NCI-H1417 (cell line): ENCODE data around the gene SERPINB6.
"Not testable (repeated sequence)": the region's sequence is repeated elsewhere in the genome, so short reads cannot be mapped to it uniquely, and the experiment has no call there.

Experiments used
- DNase-seq, 3 experiments: peaks; one replicate each; lab custom pipeline; 2025; lab: John Stamatoyannopoulos, UW

Gene SERPINB6

GRCh38 chr6:2971420-2972218 is at the start of gene SERPINB6:
Gene SERPINB6, minus strand, starts transcription at chr6:2971567. Its CDS starts 12,235 bp downstream, at chr6:2959332.
- peak in 2 of 3 experiments; percentile 68 to 75 for DNase-seq

GRCh38 chr6:3019749-3020320 is 48.5 kb upstream of the SERPINB6 start:
- no peak for DNase-seq

DNA sequence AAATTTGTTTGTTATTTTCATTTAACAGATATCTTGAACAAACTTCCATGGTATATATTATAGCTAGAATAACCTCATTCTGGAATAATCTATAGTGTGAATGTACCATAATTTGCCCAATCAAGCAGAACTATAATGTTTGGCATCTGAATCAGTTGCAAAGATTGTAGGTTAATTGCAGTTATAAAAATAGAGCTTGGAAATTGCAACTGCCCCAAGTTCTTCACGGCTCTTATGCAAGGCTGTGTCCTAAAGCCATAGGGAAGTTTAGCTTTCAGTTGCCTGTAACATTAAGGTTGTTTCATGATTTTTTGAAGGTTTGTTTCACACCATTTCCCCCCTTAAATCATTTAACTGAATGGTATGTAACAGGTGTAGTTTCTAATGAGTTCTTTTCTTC is 47.7 kb upstream of the SERPINB6 start:
- DNase-seq, result no peak

DNA sequence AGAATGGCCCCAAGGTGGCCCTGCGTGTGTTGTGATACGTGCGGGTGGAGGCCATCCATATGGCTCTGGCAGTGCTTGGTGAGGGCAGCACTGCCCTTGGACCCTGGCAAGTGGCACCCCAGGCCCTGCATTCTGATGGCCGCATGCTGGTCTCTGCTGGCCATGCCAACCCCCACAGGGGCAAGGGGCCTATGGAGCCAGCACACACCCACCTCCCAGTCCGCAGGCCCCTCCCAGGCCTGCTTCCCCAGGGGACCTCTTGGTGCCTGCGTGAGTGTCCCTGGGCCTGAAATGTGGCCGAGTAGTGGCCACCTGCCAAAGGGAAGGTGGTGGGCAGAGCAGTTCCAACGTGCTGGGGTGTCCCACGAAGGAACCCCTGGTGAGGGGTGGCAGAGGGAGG is 45.9 kb upstream of the SERPINB6 start:
- DNase-seq, result no peak

DNA sequence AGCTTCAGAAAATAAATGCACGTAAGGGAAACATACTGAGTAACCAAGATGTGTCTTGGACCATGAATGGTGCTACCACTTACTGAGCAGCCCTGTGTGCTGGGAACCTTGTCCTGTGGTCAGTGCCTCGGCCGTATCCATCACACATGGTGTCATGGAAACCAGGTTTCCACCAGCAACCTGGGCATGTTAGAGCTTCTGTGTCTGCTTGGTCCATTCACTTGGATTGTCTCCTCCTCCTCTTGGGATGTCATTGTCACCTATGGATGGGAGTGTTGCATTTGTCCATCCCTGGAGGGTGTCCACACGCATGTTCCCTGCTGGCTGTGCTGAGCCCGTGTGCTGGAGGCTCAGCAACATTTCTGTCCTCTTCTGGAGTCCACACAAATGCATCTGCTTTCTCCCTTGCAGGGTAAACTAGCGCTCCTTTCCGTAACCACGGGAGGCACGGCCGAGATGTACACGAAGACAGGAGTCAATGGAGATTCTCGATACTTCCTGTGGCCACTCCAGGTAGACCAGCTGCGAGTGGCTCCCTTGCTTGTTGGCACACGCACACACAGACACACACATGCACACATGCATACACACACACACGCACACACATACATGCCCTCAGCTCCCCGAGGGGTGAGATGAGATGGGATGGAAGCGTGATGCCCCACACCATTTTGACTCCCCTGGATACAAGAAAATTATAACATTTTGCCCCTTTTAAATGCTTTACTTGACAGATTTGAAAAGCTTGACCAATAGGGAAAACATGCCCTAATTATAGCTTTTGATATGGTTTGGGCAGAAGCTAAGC is 45.3 kb upstream of the SERPINB6 start:
- no peak for DNase-seq

DNA sequence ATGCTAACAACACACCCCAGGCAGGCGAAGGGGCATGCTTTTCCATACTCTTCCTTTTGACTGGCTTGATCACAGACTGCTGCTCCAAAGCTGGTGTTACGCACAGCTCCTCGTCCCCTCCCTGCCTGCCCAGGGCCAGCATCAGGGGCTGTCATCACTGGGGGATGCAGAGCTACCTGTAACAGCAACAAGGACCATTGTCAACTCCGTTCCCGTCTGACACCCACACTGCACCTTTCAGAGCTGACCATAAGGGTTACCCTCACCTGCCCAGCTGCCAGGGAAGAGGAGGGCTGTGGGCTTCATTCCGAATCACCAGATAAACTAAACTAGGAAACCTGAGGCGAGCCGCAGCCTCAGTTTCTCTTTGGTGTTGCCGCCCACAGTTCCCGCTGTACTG is 43.8 kb upstream of the SERPINB6 start:
- no peak for DNase-seq

- no peak for DNase-seq
These were observed 43.3 kb upstream of the SERPINB6 start for GRCh38 chr6:3014675-3015066.

- DNase-seq, result no peak
These were observed 42.7 kb upstream of the SERPINB6 start for GRCh38 chr6:3013901-3014674.

DNA sequence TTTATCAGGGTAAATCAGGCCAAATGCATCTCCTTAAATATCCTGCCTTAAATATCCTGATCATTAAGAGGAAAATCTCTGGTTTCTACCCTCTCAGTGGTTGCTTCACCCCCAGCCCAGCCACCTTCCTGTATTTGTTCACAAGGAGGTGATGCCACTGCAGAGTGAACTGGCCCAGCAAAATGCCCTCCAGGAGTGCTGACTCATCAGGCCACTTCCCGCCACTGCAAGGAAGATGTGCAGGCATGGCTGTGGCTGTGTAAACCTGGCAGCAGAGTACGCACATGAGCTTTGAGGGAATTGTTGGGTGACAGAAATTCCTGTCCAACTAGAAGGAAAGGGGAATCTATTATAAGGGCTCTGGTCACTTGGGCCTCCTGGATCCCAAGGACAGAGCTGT is 42.1 kb upstream of the SERPINB6 start:
- no peak for DNase-seq

DNA sequence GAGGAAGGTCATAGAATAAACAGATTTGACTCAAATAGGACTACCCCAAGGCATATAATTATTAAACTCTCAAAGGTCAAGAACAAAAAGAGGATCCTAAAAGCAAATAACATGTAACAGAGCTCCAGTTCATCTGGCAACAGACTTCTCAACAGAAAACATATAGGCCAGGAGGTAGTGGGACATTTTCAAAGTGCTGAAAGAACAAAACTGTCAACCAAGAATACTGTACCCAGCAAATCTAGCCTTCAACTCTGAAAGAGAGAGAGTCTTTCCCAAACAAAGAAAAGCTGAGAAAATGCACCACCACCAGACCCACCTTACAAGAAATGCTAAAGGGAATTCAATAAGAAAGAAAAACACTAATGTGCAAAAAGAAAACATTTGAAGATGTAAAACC is 40.2 kb upstream of the SERPINB6 start:
- DNase-seq, result peak in 1 of 3 experiments; percentile 2

GRCh38 chr6:3011158-3011557 is 39.8 kb upstream of the SERPINB6 start:
- DNase-seq, result no peak

DNA sequence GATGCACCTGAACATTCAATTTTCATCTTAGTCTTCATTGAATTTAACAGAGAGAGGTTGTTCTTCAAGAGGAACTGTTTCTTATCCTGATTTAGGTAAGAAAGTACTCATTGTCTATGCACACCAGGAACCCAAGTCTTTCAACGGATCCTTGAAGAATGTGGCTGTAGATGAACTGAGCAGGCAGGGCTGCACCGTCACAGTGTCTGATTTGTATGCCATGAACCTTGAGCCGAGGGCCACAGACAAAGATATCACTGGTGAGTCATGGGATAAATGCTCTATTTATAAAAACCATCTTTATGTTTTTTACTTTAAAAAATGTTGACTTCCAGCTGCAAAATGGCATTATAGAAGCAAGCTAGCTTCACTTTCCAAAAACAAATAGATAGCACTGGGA is 38.6 kb upstream of the SERPINB6 start:
- no peak for DNase-seq

- DNase-seq, result not testable (repeated sequence)
These were observed 37.4 kb upstream of the SERPINB6 start for GRCh38 chr6:3008712-3009265.

DNA sequence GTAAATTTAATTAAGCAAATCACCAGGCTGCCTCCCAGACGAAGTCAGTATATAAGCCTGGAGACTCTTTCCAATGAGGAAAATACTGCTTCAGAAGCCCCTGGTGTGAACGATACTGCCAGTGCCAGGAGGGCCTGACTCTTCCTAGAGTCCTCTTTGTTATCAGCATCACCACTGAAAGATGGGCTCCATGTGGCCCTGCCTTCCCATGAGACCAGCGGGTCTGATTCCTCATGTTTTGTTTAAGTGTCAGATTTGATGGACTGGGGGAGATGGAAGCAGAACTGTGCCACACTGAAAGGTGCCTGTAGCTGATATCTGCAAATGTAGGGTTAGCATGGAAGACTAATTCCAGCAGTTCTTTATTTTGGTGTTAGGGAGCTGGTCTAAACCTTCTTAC is 36.2 kb upstream of the SERPINB6 start:
- no peak for DNase-seq

GRCh38 chr6:3006476-3006875 is 35.1 kb upstream of the SERPINB6 start:
- no peak for DNase-seq

DNA sequence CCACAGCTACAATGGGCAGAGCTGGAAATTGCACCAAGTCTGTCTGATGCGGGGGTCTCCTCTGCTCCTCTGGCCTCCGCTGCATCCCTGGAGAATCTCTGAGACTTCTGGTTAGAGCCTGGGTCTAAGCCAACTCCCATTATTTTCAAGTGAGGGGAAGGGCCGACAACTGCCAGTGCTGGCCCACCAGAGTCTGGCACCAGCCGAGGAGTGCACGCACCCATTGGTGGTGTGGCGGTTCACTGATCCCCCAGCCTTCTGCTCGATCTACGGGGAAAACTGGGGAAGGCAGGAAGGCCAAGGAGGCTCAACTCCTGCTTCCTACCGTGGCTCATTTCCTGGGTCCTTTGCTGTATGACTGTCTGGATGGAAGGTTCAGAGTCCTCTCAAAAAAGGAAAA is 34.5 kb upstream of the SERPINB6 start:
- no peak for DNase-seq

DNA sequence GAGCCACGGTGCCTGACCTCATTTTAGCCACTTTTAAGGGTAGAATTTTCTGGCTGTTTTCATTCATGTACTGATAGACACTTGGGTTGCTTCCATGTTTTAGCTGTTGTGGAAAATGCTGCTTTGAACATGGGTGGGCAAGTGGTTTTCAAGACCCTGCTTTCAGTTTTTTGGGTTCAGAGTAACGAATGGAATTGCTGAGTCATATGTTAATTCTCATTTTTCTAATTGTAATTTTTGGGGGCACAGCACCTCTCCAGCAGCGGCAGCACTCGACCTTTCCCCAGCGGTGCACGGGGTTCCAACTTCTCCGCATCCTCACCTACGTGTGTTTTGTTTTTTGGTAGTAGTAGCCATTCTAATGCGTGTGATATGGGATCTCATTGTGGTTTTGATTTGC is 33.7 kb upstream of the SERPINB6 start:
- no peak for DNase-seq

- not testable (repeated sequence) for DNase-seq
These were observed 31.9 kb upstream of the SERPINB6 start for GRCh38 chr6:3003226-3003625.

DNA sequence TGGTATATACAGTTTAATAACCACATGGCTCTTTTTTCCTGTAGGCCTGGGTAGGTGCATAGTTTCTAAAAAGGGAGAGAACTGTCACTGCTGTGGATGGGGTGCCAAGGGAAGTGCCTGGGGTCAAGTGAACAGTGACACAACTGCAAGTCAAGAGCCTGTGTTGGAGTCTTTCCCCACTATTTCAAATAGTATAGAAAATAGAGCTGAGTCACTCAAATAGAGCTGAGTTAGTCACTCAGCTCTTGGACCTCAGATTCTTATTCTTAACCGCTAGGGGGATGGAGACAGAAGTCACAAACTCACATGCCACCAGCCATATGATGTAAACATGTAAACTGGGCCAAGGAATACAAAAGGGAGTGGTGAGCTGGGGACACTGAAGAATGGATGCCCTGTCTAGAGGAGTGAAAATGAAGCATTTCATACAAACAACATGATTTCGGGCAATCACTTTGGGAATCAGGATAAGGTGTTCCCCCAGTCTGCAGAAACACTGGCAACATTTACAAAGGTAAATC is 30.5 kb upstream of the SERPINB6 start:
- peak in 1 of 3 experiments; percentile 2 for DNase-seq

- no peak for DNase-seq
These were observed 29.9 kb upstream of the SERPINB6 start for GRCh38 chr6:3001146-3001772.
